ENCODE data around the gene REM2. TPM values are rescaled to one million over a fixed set of nuclear protein-coding genes. Genes with fewer than 3 reads are reported as not detected.

REM2 gene
- total RNA-seq, 1 experiment from 2014 or later: 0.18 TPM

GRCh38 chr14:22844221-22845102 is 38.6 kb upstream of the REM2 start:
- no peak overlapping the region for H3K4me2 ChIP-seq (ENCODE audit: low read length)
- ATAC-seq (no peak), DNase-seq (no peak)
- H3K9ac ChIP-seq (ENCODE audit: low read length): no peak overlapping the region
- H3K9me2 ChIP-seq (replicated peaks; ENCODE audit: low read length): no peaks in the 10 kb centered on the region
- no peaks in the 10 kb centered on the region for H4K20me1 ChIP-seq (ENCODE audit: low read length)
- TF ChIP-seq EZH2 (IDR thresholded peaks at IDR 0.05; ENCODE audit: low read length, unreplicated experiment): no peak
- no peak for TF ChIP-seq CTCF (conservative IDR thresholded peaks at IDR 0.05; ENCODE audit: low read depth, low read length)
- no peak for TF ChIP-seq EZH2phosphoT487 (IDR thresholded peaks at IDR 0.05; ENCODE audit: borderline replicate concordance, low read length)
- intact Hi-C loops (cut with micrococcal nuclease): no loop called here
- ChIA-PET POLR2A (ENCODE audit: unreplicated experiment) (interaction anchor here (0.7 kb wide), 1 partner anchor 62 kb away, joined by 12 read pairs; no protein-coding TSS in a partner anchor), CTCF (no interaction called here)
- BruUV-seq (replicated peaks): no TSS peak
- no peaks in the 10 kb centered on the region for H3K9me3 ChIP-seq (ENCODE audit: low read length)
- H3K4me1 ChIP-seq (ENCODE audit: insufficient read depth, low read length): 0 out of 2 replicates have a peak, but pooled peaks cover 5% of the 10 kb centered on the region
- peaks cover 8% of the 10 kb centered on the region for H3K79me2 ChIP-seq (ENCODE audit: low read length)
- H3K27me3 ChIP-seq (ENCODE audit: low read length): no peaks in the 10 kb centered on the region
- H3K4me3 ChIP-seq (ENCODE audit: low read length): no peak overlapping the region
- H3K27ac ChIP-seq (ENCODE audit: low read length): no peak overlapping the region
- no peak overlapping the region for H2AFZ ChIP-seq (ENCODE audit: low read length)
- peaks cover 24% of the 10 kb centered on the region for H3K36me3 ChIP-seq (ENCODE audit: low read depth, low read length)
- H3F3A ChIP-seq (ENCODE audit: low read length, unreplicated experiment): no peaks in the 10 kb centered on the region

GRCh38 chr14:22845103-22845394 is 38.0 kb upstream of the REM2 start:
- CTCF ChIA-PET: no interaction called here
- POLR2A ChIA-PET (ENCODE audit: unreplicated experiment): interaction anchor here (0.7 kb wide), 1 partner anchor 63 kb away, joined by 12 read pairs; no protein-coding TSS in a partner anchor
- Histone ChIP-seq H3K27ac (ENCODE audit: low read length) (no peak overlapping the region), H3K36me3 (ENCODE audit: low read depth, low read length) (peaks cover 24% of the 10 kb centered on the region), H3K9me2 (replicated peaks; ENCODE audit: low read length) (no peaks in the 10 kb centered on the region), H3K79me2 (ENCODE audit: low read length) (peaks cover 2% of the 10 kb centered on the region; the same call in 1 of the 2 replicates), H3K27me3 (ENCODE audit: low read length) (no peaks in the 10 kb centered on the region), H3K4me2 (ENCODE audit: low read length) (no peak overlapping the region), H3K9me3 (ENCODE audit: low read length) (no peaks in the 10 kb centered on the region), H3K4me3 (ENCODE audit: low read length) (no peak overlapping the region), H3F3A (ENCODE audit: low read length, unreplicated experiment) (no peaks in the 10 kb centered on the region), H3K4me1 (ENCODE audit: insufficient read depth, low read length) (peaks cover 7% of the 10 kb centered on the region; the same call in 1 of the 2 replicates), H2AFZ (ENCODE audit: low read length) (no peak overlapping the region), H3K9ac (ENCODE audit: low read length) (no peak overlapping the region), H4K20me1 (ENCODE audit: low read length) (no peaks in the 10 kb centered on the region)
- no peak for ATAC-seq
- no TSS peak for BruUV-seq (replicated peaks)
- intact Hi-C loops (cut with micrococcal nuclease): no loop called here
- no peak for DNase-seq
- TF ChIP-seq CTCF (conservative IDR thresholded peaks at IDR 0.05; ENCODE audit: low read depth, low read length) (no peak), EZH2phosphoT487 (IDR thresholded peaks at IDR 0.05; ENCODE audit: borderline replicate concordance, low read length) (no peak), EZH2 (IDR thresholded peaks at IDR 0.05; ENCODE audit: low read length, unreplicated experiment) (no peak)
